ENCODE measurements around the gene ATRNL1.

The ATRNL1 gene

GRCh38 chr10:115974816-115975430 is 881.8 kb downstream of the ATRNL1 start:
- DNase-seq (ENCODE audit: low read depth in 2 of 2, low spot score in 1 of 2): no peak

GRCh38 chr10:115975506-115975905 is 882.3 kb downstream of the ATRNL1 start:
- no peak for DNase-seq (ENCODE audit: low read depth in 2 of 2, low spot score in 1 of 2)

- DNase-seq (ENCODE audit: low read depth in 2 of 2, low spot score in 1 of 2): no peak
Measured at GRCh38 chr10:115976342-115976741, 883.2 kb downstream of the ATRNL1 start.

- no peak for DNase-seq (ENCODE audit: low read depth in 2 of 2, low spot score in 1 of 2)
Measured at GRCh38 chr10:115977855-115978254, 884.7 kb downstream of the ATRNL1 start.

- no peak for DNase-seq (ENCODE audit: low read depth in 2 of 2, low spot score in 1 of 2)
Measured at GRCh38 chr10:115979576-115979975, 886.4 kb downstream of the ATRNL1 start.

GRCh38 chr10:115980470-115980869 is 887.3 kb downstream of the ATRNL1 start:
- DNase-seq (ENCODE audit: low read depth in 2 of 2, low spot score in 1 of 2): no peak

- no peak for DNase-seq (ENCODE audit: low read depth in 2 of 2, low spot score in 1 of 2)
Measured at GRCh38 chr10:115981081-115981480, 887.9 kb downstream of the ATRNL1 start.

- DNase-seq (ENCODE audit: low read depth in 2 of 2, low spot score in 1 of 2): no peak
Measured at GRCh38 chr10:115982076-115982475, 888.9 kb downstream of the ATRNL1 start.

- no peak for DNase-seq (ENCODE audit: low read depth in 2 of 2, low spot score in 1 of 2)
Measured at GRCh38 chr10:115982526-115982925, 889.4 kb downstream of the ATRNL1 start.

GRCh38 chr10:115985786-115986185 is 892.6 kb downstream of the ATRNL1 start:
- no peak for DNase-seq (ENCODE audit: low read depth in 2 of 2, low spot score in 1 of 2)

- no peak for DNase-seq (ENCODE audit: low read depth in 2 of 2, low spot score in 1 of 2)
Measured at GRCh38 chr10:115988380-115988779, 895.2 kb downstream of the ATRNL1 start.

GRCh38 chr10:115989621-115990020 is 896.5 kb downstream of the ATRNL1 start:
- no peak for DNase-seq (ENCODE audit: low read depth in 2 of 2, low spot score in 1 of 2)

GRCh38 chr10:115992236-115992986 is 899.2 kb downstream of the ATRNL1 start:
- DNase-seq (ENCODE audit: low read depth in 2 of 2, low spot score in 1 of 2): no peak

- DNase-seq (ENCODE audit: low read depth in 2 of 2, low spot score in 1 of 2): no peak
Measured at GRCh38 chr10:115996031-115996430, 902.9 kb downstream of the ATRNL1 start.

- no peak for DNase-seq (ENCODE audit: low read depth in 2 of 2, low spot score in 1 of 2)
Measured at GRCh38 chr10:115998301-115998700, 905.1 kb downstream of the ATRNL1 start.
